Stomach (tissue), 9 donors: Measurements from ENCODE around the gene TPRN. TPM values are rescaled to one million over a fixed set of nuclear protein-coding genes. Genes with fewer than 3 reads are reported as not detected.

ENCODE experiments used
- DNase-seq, 2 donors: peaks; one replicate each; pipeline versions ENCODE4 v3.0.0 to v3.0.0-alpha.2; 2013 to 2019
- H3K27ac ChIP-seq, 5 donors: fragments of 200-600 bp in 4 of 5; sonication (generic) in 4 of 5; one replicate each; pipeline ENCODE4 v1.5.1; 2013 to 2019; ENCODE audit warnings: mild to moderate bottlenecking in 1 of 5, moderate library complexity in 1 of 5
- H3K27me3 ChIP-seq, 3 donors: fragments of 200-600 bp; sonication (generic); one replicate each; pipeline ENCODE4 v1.5.1; 2017 to 2019; ENCODE audit warnings: mixed run types in 1 of 3
- H3K36me3 ChIP-seq, 4 donors: fragments of 200-600 bp; sonication (generic); 1 replicate in 3 of 4; 2 replicates in 1 of 4; pipeline ENCODE4 v1.5.1; 2016 to 2019
- H3K4me1 ChIP-seq, 4 donors: fragments of 200-600 bp; sonication (generic); one replicate each; pipeline ENCODE4 v1.5.1; 2016 to 2019
- H3K4me3 ChIP-seq, 4 donors: fragments of 200-600 bp; sonication (generic) in 3 of 4; one replicate each; pipeline ENCODE4 v1.5.1; 2016 to 2019; ENCODE audit warnings: mild to moderate bottlenecking in 1 of 4
- H3K9me3 ChIP-seq, 4 donors: fragments of 200-600 bp; sonication (generic); one replicate each; pipeline ENCODE4 v1.5.1; 2016 to 2019
- CTCF ChIP-seq, 7 experiments: fragments of 450-650 bp in 4 of 7; fragments of 200-600 bp in 3 of 7; sonication (generic) in 3 of 7; IDR thresholded peaks; one replicate each; pipeline ENCODE4 v1.5.1; 2016 to 2019; ENCODE audit warnings: antibody characterized with exemption in 7 of 7, control low read depth in 2 of 7, mild to moderate bottlenecking in 1 of 7
- EP300 ChIP-seq: sonication (generic); formaldehyde crosslinking; IDR thresholded peaks from one replicate; pipeline ENCODE4 v1.6.1; 2017; ENCODE audit warnings: antibody characterized with exemption
- POLR2A ChIP-seq, 4 donors: fragments of 450-650 bp; IDR thresholded peaks; one replicate each; pipeline ENCODE4 v1.6.1; 2016; ENCODE audit warnings: antibody characterized with exemption in 4 of 4, control low read depth in 2 of 4, mild to moderate bottlenecking in 1 of 4, moderate library complexity in 1 of 4
- POLR2AphosphoS5 ChIP-seq, 3 donors: sonication (generic); formaldehyde crosslinking; IDR thresholded peaks; one replicate each; pipeline ENCODE4 v1.6.1; 2016; ENCODE audit warnings: antibody characterized with exemption in 3 of 3
- WGBS, 5 donors: extraction: QIAGEN DNeasy Blood & Tissue Kit in 3 of 5; methylation state at CpG; one replicate each; pipeline versions ENCODE4 v1.1.5 to v1.1.7; 2013 to 2018; 5-methylcytosine and 5-hydroxymethylcytosine counted together
- intact Hi-C: fragments of 100-400 bp; cut with DNase I; formaldehyde crosslinking; loops from one replicate; pipeline ENCODE4 v1.15.1; 2023; ENCODE audit warnings: low total_unique reads
- polyA plus RNA-seq, 3 donors: library from polyadenylated mRNA; stranded (reverse); fragments of 200-250 nt; gene quantifications; one replicate each; pipeline ENCODE4 v1.2.3, GENCODE V29; 2013
- total RNA-seq, 5 donors: library from RNA; depleted of rRNA; stranded (reverse); fragments of >200 nt; gene quantifications; one replicate each; pipeline versions ENCODE4 v1.1.0 to v1.2.3, GENCODE V29; 2014 to 2016
- donor health status: healthy with polysubstance abuse.
- donor health status: Bipolar disorder and iron deficiency.
- donor health status: healthy.

The TPRN gene
- total and polyA plus RNA-seq, 8 donors = 8.8 to 161 (median 24.6) TPM

GRCh38 chr9:137183980-137184595 lies 16.5 kb downstream of the TPRN start:
- Histone ChIP-seq H3K4me3 (no peak overlapping the region), H3K27ac (no peak overlapping the region), H3K9me3 (no peaks in the 10 kb centered on the region), H3K27me3 (no peaks in the 10 kb centered on the region), H3K36me3 (peaks cover 66 to 84% (median 79%) of the 10 kb centered on the region in 4 donors), H3K4me1 (peaks cover 18 to 39% (median 34%) of the 10 kb centered on the region in 4 donors)
- 89 to 97% (median 95%) methylated on average over 21 to 27 of the region's 27 CpGs for WGBS, 5 donors
- intact Hi-C loops = loop anchor here (10.0 kb wide), 2 partner anchors 51 to 69 kb away; partner anchors contain the start of genes DPP7 and SLC34A3
- no peak for DNase-seq
- no peak for TF ChIP-seq POLR2AphosphoS5 (IDR thresholded peaks at IDR 0.05)
- no peak for TF ChIP-seq EP300
- no peak for TF ChIP-seq POLR2A (IDR thresholded peaks at IDR 0.05)
- TF ChIP-seq CTCF (IDR thresholded peaks at IDR 0.05) = no peak

GRCh38 chr9:137182836-137183235 lies 17.7 kb downstream of the TPRN start:
- Histone ChIP-seq H3K27me3 (no peaks in the 10 kb centered on the region), H3K4me3 (no peak overlapping the region), H3K36me3 (peaks cover 76 to 97% (median 91%) of the 10 kb centered on the region in 4 donors), H3K27ac (no peak overlapping the region), H3K9me3 (no peaks in the 10 kb centered on the region), H3K4me1 (peaks cover 17 to 34% (median 29%) of the 10 kb centered on the region in 4 donors)
- TF ChIP-seq EP300 = no peak
- TF ChIP-seq CTCF (IDR thresholded peaks at IDR 0.05) = no peak
- TF ChIP-seq POLR2A (IDR thresholded peaks at IDR 0.05) = no peak
- no peak for TF ChIP-seq POLR2AphosphoS5 (IDR thresholded peaks at IDR 0.05)
- DNase-seq = no peak
- 88 to 94% (median 90%) methylated on average over 16 to 17 of the region's 17 CpGs for WGBS, 5 donors
- intact Hi-C loops = loop anchor here (10.0 kb wide), 2 partner anchors 52 to 68 kb away; partner anchors contain the start of genes DPP7 and SLC34A3

DNA sequence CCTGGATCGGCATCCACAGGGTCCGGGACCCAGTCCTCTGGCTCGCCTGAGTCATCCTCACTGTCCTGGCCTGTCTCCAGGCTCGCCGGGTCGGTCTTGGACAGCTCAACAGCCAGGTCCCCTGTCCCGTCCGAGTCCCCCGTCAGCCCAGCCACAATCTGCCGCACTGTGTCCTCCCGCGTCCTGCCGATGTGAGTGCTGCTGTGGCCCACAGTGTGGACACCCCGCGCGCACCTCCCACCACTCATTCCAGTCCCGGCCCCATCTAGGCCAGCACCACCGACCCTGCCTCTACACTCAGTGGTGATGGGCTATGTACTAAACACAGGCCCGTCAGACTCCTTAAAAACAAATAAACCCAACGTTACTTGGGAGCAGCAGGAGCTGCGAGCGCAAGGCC lies 18.9 kb downstream of the TPRN start:
- no peaks in the 10 kb centered on the region for H3K9me3 ChIP-seq
- DNase-seq = no peak
- WGBS, 5 donors = 91 to 95% (median 94%) methylated on average over 20 to 22 of the region's 22 CpGs
- peaks cover 5 to 23% (median 18%) of the 10 kb centered on the region in 4 donors for H3K4me1 ChIP-seq
- H3K27me3 ChIP-seq = no peaks in the 10 kb centered on the region
- TF ChIP-seq CTCF (IDR thresholded peaks at IDR 0.05) = no peak
- TF ChIP-seq EP300 = no peak
- TF ChIP-seq POLR2A (IDR thresholded peaks at IDR 0.05) = no peak
- no peak for TF ChIP-seq POLR2AphosphoS5 (IDR thresholded peaks at IDR 0.05)
- no peak overlapping the region for H3K27ac ChIP-seq
- no peak overlapping the region for H3K4me3 ChIP-seq
- intact Hi-C loops = loop anchor here (10.0 kb wide), 2 partner anchors 53 to 67 kb away; partner anchors contain the start of genes DPP7 and SLC34A3
- H3K36me3 ChIP-seq = peaks cover 76 to 98% (median 93%) of the 10 kb centered on the region in 4 donors

GRCh38 chr9:137180491-137180890 lies 20.1 kb downstream of the TPRN start:
- no peak for DNase-seq
- H3K4me1 ChIP-seq = peaks cover 0 to 22% (median 10%) of the 10 kb centered on the region in 4 donors
- no peaks in the 10 kb centered on the region for H3K27me3 ChIP-seq
- TF ChIP-seq EP300 (no peak), CTCF (IDR thresholded peaks at IDR 0.05) (no peak), POLR2AphosphoS5 (IDR thresholded peaks at IDR 0.05) (no peak), POLR2A (IDR thresholded peaks at IDR 0.05) (no peak)
- H3K4me3 ChIP-seq = no peak overlapping the region
- intact Hi-C loops = loop anchor here (10.0 kb wide), 2 partner anchors 54 to 66 kb away; partner anchors contain the start of genes DPP7 and SLC34A3
- H3K27ac ChIP-seq = no peak overlapping the region
- WGBS, 5 donors = 89 to 96% (median 93%) methylated on average over 3 to 20 of the region's 20 CpGs
- H3K9me3 ChIP-seq = no peaks in the 10 kb centered on the region
- H3K36me3 ChIP-seq = peaks cover 71 to 90% (median 81%) of the 10 kb centered on the region in 4 donors
